Fibroblast of mammary gland (primary cell): ENCODE data around the gene TBCEL.

Experiments used
- DNase-seq: peaks from one replicate; pipeline ENCODE4 v3.0.0-alpha.2; 2010; ENCODE audit warnings: low read depth
- H3K4me3 ChIP-seq: 2 replicates; pipeline ENCODE4 v1.5.1; 2011; ENCODE audit warnings: low read depth, mild to moderate bottlenecking, low read length, moderate library complexity; ENCODE audit not compliant: control insufficient read depth
- TF ChIP-seq, protein P1 (sequence below): conservative IDR thresholded peaks from 2 replicates; pipeline ENCODE4 v1.5.1; 2011; ENCODE audit warnings: low read depth, low read length, inconsistent platforms; ENCODE audit not compliant: control insufficient read depth, insufficient read depth

TBCEL gene

DNA sequence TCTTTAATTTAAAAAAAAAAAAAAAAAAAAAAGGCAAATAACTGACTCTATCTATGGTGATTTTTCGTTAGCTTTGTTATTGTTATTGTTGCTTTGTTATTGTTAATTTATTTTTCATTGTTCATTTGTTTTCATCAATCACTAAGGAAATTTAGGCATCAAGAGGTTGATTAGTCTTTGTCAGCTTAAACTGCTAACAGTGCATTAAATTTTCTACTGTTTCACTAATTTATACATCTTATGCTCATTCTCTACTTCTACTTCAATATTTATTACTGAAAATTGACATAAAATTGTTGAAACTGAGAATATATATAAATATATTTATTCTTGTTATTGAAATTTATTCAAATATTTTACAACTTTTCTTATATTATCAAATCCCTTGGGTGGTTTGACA lies 24.0 kb downstream of the TBCEL start:
- DNase-seq = no peak
- TF ChIP-seq, protein P1, sequence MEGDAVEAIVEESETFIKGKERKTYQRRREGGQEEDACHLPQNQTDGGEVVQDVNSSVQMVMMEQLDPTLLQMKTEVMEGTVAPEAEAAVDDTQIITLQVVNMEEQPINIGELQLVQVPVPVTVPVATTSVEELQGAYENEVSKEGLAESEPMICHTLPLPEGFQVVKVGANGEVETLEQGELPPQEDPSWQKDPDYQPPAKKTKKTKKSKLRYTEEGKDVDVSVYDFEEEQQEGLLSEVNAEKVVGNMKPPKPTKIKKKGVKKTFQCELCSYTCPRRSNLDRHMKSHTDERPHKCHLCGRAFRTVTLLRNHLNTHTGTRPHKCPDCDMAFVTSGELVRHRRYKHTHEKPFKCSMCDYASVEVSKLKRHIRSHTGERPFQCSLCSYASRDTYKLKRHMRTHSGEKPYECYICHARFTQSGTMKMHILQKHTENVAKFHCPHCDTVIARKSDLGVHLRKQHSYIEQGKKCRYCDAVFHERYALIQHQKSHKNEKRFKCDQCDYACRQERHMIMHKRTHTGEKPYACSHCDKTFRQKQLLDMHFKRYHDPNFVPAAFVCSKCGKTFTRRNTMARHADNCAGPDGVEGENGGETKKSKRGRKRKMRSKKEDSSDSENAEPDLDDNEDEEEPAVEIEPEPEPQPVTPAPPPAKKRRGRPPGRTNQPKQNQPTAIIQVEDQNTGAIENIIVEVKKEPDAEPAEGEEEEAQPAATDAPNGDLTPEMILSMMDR = no peak
- H3K4me3 ChIP-seq = no peak overlapping the region

DNA sequence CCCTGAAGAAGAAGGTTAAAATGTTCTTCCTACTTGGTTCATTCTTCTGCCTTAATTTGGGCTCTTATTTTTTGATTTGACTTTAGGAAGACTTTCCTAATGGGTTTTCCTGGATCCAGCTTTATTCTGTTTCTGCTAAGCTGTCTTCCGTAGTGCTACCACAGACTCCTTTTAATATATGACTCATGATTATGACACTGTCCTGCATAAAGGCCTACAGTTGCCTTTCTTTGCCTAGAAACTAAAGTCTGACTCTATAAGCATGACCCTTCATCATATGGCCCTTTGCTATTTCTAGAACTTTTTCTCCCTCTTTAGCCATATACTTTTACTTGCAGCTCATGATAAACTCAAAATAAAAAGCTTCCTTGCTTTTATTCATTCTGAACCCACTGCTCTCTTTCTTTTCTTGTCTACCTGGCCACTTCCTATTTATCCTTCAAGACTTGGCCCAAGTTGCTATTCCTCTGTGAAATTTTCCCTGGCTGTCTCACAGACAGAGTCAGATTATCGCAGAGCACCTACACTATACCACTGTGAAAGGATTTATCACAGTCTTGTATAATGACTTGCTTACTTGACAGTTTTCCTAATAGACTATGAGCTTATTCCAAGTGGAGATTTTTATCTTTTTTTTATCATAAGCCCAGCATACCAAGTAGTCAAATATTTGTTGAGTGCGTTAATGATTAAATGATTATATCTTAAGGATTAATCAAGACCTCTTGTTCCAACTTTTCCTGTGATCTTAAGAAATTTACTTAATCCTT lies 24.7 kb downstream of the TBCEL start:
- DNase-seq = peak; percentile 19

DNA sequence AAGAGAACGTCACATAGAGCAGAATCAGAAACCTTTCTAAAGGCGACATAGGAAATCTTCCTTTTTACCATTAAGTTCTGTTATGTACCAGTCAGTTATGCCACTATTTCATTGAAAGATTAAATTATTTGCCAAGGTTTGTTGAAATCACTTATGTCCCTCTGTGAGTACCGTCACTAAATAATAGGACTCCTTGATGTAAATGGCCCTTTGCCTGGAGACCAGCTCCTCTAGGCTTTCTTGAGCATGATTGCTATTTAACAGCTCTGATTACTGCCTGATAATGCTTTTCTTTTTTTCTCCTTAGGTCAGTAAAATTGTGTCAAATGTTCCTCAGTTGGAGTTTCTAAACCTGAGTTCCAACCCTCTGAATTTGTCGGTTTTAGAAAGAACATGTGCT lies 29.3 kb downstream of the TBCEL start:
- no peak for DNase-seq
- no peak overlapping the region for H3K4me3 ChIP-seq
- TF ChIP-seq, protein P1 = no peak

More for the DNA sequence above, 24.7 kb downstream of the TBCEL start:
- TF ChIP-seq, protein P1 = no peak
- no peak overlapping the region for H3K4me3 ChIP-seq

DNA sequence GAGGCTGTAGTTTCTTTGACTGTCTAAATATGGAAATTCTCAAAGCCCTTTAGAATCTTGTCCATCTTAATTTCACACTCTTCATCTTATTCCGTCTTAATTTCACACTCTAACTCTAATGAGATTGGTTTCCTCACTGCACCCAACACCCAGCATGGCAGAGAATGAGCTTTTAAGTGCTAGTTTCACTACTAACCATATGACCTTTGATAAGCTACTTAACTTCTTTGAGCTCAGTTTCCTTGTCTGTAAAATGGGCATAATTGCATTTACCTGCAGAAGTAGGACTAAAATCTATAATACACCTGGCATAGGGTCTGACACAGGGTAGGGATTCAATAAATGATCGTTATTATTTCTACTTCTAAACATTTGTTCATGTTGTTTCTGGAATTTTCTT lies 30.4 kb downstream of the TBCEL start:
- H3K4me3 ChIP-seq = no peak overlapping the region
- DNase-seq = no peak
- TF ChIP-seq, protein P1 = no peak

DNA sequence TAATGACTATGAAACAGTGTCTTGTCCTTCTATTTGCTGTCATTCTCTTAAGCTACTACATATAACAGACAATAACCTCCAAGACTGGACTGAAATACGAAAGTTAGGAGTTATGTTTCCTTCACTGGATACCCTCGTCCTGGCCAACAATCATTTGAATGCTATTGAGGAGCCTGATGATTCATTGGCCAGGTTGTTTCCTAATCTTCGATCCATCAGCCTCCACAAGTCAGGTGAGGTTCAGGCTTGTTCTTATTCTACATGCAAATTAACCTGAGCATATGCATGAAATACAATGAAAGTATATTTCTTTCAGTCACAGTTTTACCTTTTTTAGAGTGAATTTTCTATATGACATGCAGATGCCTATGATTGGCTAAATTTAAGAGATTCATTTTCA lies 31.2 kb downstream of the TBCEL start:
- H3K4me3 ChIP-seq = no peak overlapping the region
- no peak for DNase-seq
- TF ChIP-seq, protein P1 = no peak

DNA sequence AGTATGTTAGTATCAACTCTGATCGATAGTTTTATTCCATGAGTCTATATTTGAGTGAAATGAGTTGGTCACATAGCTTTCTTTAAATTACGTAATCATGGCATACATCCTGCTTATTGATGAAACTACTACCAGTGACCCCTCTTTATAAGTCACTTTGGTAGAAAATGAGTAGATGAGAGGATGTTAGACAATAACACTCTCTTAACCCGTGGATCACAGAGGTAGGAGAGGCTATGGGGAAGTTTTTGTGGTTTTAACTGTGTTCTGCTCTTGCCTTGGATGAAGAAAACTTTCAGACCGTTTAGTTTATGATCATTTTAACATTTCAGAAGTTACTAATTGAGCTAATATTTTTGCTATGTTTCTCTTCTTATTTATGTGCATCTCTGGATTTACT lies 34.0 kb downstream of the TBCEL start:
- H3K4me3 ChIP-seq = no peak overlapping the region
- TF ChIP-seq, protein P1 = no peak
- no peak for DNase-seq
